Activated CD4-positive, alpha-beta memory T cell treated with anti-CD3 and anti-CD28 coated beads, Interleukin-2, amount 10 ng/mL, durations not matched to agents 7 days and 5 days (primary cell): ENCODE data around the gene UBE2J1. TPM values are rescaled to one million over a fixed set of nuclear protein-coding genes. Genes with fewer than 3 reads are reported as not detected.
"Not testable (repeated sequence)": the region's sequence is repeated elsewhere in the genome, so short reads cannot be mapped to it uniquely, and the experiment has no call there.

ENCODE experiments used
- CTCF ChIA-PET: fragments of 350-600 bp; sonication (Branson Sonifier 250); formaldehyde crosslinking; loops from one replicate; lab custom pipeline; 2021; ENCODE audit warnings: antibody characterized with exemption, inconsistent platforms; lab: Charles Lee
- POLR2A ChIA-PET: fragments of 350-600 bp; sonication (Branson Sonifier 250); formaldehyde crosslinking; loops from one replicate; lab custom pipeline; 2021; ENCODE audit warnings: antibody characterized with exemption; lab: Charles Lee
- DNase-seq: peaks from one replicate; pipeline ENCODE4 v3.0.0-alpha.2; 2020
- H3K27ac Mint-ChIP-seq: one replicate; pipeline ENCODE4 v1.8.0; 2021; ENCODE audit warnings: mild to moderate bottlenecking, mixed read lengths
- H3K27me3 Mint-ChIP-seq: one replicate; pipeline ENCODE4 v1.8.0; 2021; ENCODE audit warnings: mixed read lengths
- H3K36me3 Mint-ChIP-seq: one replicate; pipeline ENCODE4 v1.8.0; 2021; ENCODE audit warnings: low read depth, mixed read lengths
- H3K4me1 Mint-ChIP-seq: one replicate; pipeline ENCODE4 v1.8.0; 2021; ENCODE audit warnings: mixed read lengths
- H3K4me3 Mint-ChIP-seq: one replicate; pipeline ENCODE4 v1.8.0; 2021; ENCODE audit warnings: mild to moderate bottlenecking, mixed read lengths
- H3K9me3 Mint-ChIP-seq: one replicate; pipeline ENCODE4 v1.8.0; 2021; ENCODE audit warnings: mixed read lengths
- total RNA-seq, 2 experiments: library from RNA; stranded (reverse); gene quantifications; one replicate each; pipeline ENCODE4 v1.2.3, GENCODE V29; 2021

Gene UBE2J1
- total RNA-seq, 2 experiments from 2014 or later, result 36.9 to 37.2 TPM

GRCh38 chr6:89297695-89298351 lies 54.7 kb downstream of the UBE2J1 start:
- Mint-ChIP-seq H3K36me3 (peaks cover 3% of the 10 kb centered on the region), H3K9me3 (no peaks in the 10 kb centered on the region), H3K4me1 (peaks cover 30% of the 10 kb centered on the region), H3K4me3 (peak overlapping the region; percentile 65), H3K27me3 (no peaks in the 10 kb centered on the region), H3K27ac (peak overlapping the region; percentile 87)
- CTCF ChIA-PET, result interaction anchor here (1.0 to 2.8 kb wide), 9 partner anchors 16 to 81 kb away, joined by 3 to 17 read pairs (median 5); partner anchors contain the start of gene UBE2J1
- DNase-seq, result peak; percentile 86
- POLR2A ChIA-PET, result interaction anchor here (0.7 to 3.5 kb wide), 15 partner anchors 9 to 531 kb away, joined by 3 to 64 read pairs (median 7); partner anchors contain the start of genes CASP8AP2, LYRM2, PM20D2 and PNRC1

GRCh38 chr6:89295981-89296380 lies 56.5 kb downstream of the UBE2J1 start:
- DNase-seq, result no peak
- H3K36me3 Mint-ChIP-seq, result peaks cover 3% of the 10 kb centered on the region
- POLR2A ChIA-PET, result interaction anchor here (1.6 kb wide), 1 partner anchor 313 kb away, joined by 3 read pairs; no protein-coding TSS in a partner anchor
- no peaks in the 10 kb centered on the region for H3K9me3 Mint-ChIP-seq
- peaks cover 30% of the 10 kb centered on the region for H3K4me1 Mint-ChIP-seq
- H3K27me3 Mint-ChIP-seq, result no peaks in the 10 kb centered on the region
- H3K27ac Mint-ChIP-seq, result no peak overlapping the region
- no peak overlapping the region for H3K4me3 Mint-ChIP-seq
- CTCF ChIA-PET, result no interaction called here

GRCh38 chr6:89295116-89295515 lies 57.4 kb downstream of the UBE2J1 start:
- not testable (repeated sequence) for H3K27ac Mint-ChIP-seq, H3K4me3 Mint-ChIP-seq, DNase-seq

GRCh38 chr6:89291256-89291819 lies 61.2 kb downstream of the UBE2J1 start:
- DNase-seq, result peak; percentile 11
- Mint-ChIP-seq H3K4me1 (peaks cover 1% of the 10 kb centered on the region), H3K27me3 (no peaks in the 10 kb centered on the region), H3K27ac (no peak overlapping the region), H3K36me3 (peaks cover 3% of the 10 kb centered on the region), H3K4me3 (no peak overlapping the region), H3K9me3 (no peaks in the 10 kb centered on the region)
- ChIA-PET CTCF (interaction anchor here (1.1 kb wide), 1 partner anchor 10 kb away, joined by 3 read pairs; no protein-coding TSS in a partner anchor), POLR2A (no interaction called here)

More at GRCh38 chr6:89295116-89295515, 57.4 kb downstream of the UBE2J1 start:
- H3K4me1 Mint-ChIP-seq, result peaks cover 30% of the 10 kb centered on the region
- H3K36me3 Mint-ChIP-seq, CTCF ChIA-PET, H3K27me3 Mint-ChIP-seq, H3K9me3 Mint-ChIP-seq, POLR2A ChIA-PET: not testable (repeated sequence)

- Mint-ChIP-seq H3K9me3 (no peaks in the 10 kb centered on the region), H3K4me3 (no peak overlapping the region), H3K36me3 (peaks cover 3% of the 10 kb centered on the region), H3K27ac (no peak overlapping the region), H3K4me1 (no peaks in the 10 kb centered on the region), H3K27me3 (no peaks in the 10 kb centered on the region)
- no peak for DNase-seq
- ChIA-PET CTCF (interaction anchor here (1.1 kb wide), 1 partner anchor 9 kb away, joined by 3 read pairs; no protein-coding TSS in a partner anchor), POLR2A (no interaction called here)
Observed at GRCh38 chr6:89290401-89291155, 61.9 kb downstream of the UBE2J1 start.

GRCh38 chr6:89289710-89290109 lies 62.8 kb downstream of the UBE2J1 start:
- Mint-ChIP-seq H3K36me3 (no peaks in the 10 kb centered on the region), H3K9me3 (no peaks in the 10 kb centered on the region), H3K27me3 (no peaks in the 10 kb centered on the region), H3K4me1 (no peaks in the 10 kb centered on the region), H3K27ac (no peak overlapping the region), H3K4me3 (no peak overlapping the region)
- CTCF ChIA-PET, result no interaction called here
- POLR2A ChIA-PET, result interaction anchor here (2.6 kb wide), 1 partner anchor 9 kb away, joined by 12 read pairs; no protein-coding TSS in a partner anchor
- no peak for DNase-seq

GRCh38 chr6:89287351-89288028 lies 65.0 kb downstream of the UBE2J1 start:
- Mint-ChIP-seq H3K27ac (no peak overlapping the region), H3K9me3 (no peaks in the 10 kb centered on the region), H3K27me3 (no peaks in the 10 kb centered on the region), H3K4me3 (no peak overlapping the region), H3K4me1 (no peaks in the 10 kb centered on the region), H3K36me3 (no peaks in the 10 kb centered on the region)
- no peak for DNase-seq
- CTCF ChIA-PET, result interaction anchor here (1.0 kb wide), 1 partner anchor 305 kb away, joined by 3 read pairs; no protein-coding TSS in a partner anchor
- POLR2A ChIA-PET, result interaction anchor here (0.5 to 2.6 kb wide), 2 partner anchors 11 to 69 kb away, joined by 3 to 12 read pairs; no protein-coding TSS in a partner anchor

GRCh38 chr6:89286516-89286915 lies 66.0 kb downstream of the UBE2J1 start:
- Mint-ChIP-seq H3K27ac (no peak overlapping the region), H3K4me1 (peaks cover 5% of the 10 kb centered on the region), H3K36me3 (no peaks in the 10 kb centered on the region), H3K9me3 (no peaks in the 10 kb centered on the region), H3K27me3 (no peaks in the 10 kb centered on the region), H3K4me3 (no peak overlapping the region)
- no peak for DNase-seq
- CTCF ChIA-PET, result no interaction called here
- POLR2A ChIA-PET, result no interaction called here

- H3K9me3 Mint-ChIP-seq, result no peaks in the 10 kb centered on the region
- no peaks in the 10 kb centered on the region for H3K27me3 Mint-ChIP-seq
- H3K4me1 Mint-ChIP-seq, result peaks cover 5% of the 10 kb centered on the region
- ChIA-PET CTCF (no interaction called here), POLR2A (no interaction called here)
- DNase-seq, result no peak
- H3K27ac Mint-ChIP-seq, result no peak overlapping the region
- H3K36me3 Mint-ChIP-seq, result no peaks in the 10 kb centered on the region
- no peak overlapping the region for H3K4me3 Mint-ChIP-seq
Observed at GRCh38 chr6:89284963-89285735, 67.4 kb downstream of the UBE2J1 start.

- Mint-ChIP-seq H3K27ac (no peak overlapping the region), H3K36me3 (no peaks in the 10 kb centered on the region), H3K9me3 (no peaks in the 10 kb centered on the region), H3K4me1 (peaks cover 5% of the 10 kb centered on the region), H3K27me3 (no peaks in the 10 kb centered on the region), H3K4me3 (no peak overlapping the region)
- POLR2A ChIA-PET, result interaction anchor here (0.7 kb wide), 1 partner anchor 88 kb away, joined by 3 read pairs; no protein-coding TSS in a partner anchor
- no peak for DNase-seq
- CTCF ChIA-PET, result interaction anchor here (1.0 to 2.0 kb wide), 3 partner anchors 78 to 88 kb away, joined by 3 to 5 read pairs (median 4); no protein-coding TSS in a partner anchor
Observed at GRCh38 chr6:89284081-89284480, 68.4 kb downstream of the UBE2J1 start.

- ChIA-PET CTCF (interaction anchor here (0.5 to 2.0 kb wide), 5 partner anchors 15 to 93 kb away, joined by 3 to 8 read pairs (median 4); no protein-coding TSS in a partner anchor), POLR2A (no interaction called here)
- Mint-ChIP-seq H3K9me3 (no peaks in the 10 kb centered on the region), H3K4me1 (peaks cover 5% of the 10 kb centered on the region), H3K27ac (no peak overlapping the region), H3K27me3 (no peaks in the 10 kb centered on the region), H3K36me3 (no peaks in the 10 kb centered on the region), H3K4me3 (no peak overlapping the region)
- no peak for DNase-seq
Observed at GRCh38 chr6:89282749-89283148, 69.8 kb downstream of the UBE2J1 start.
